ENCODE data around the gene NR3C1.

NR3C1 gene

DNA sequence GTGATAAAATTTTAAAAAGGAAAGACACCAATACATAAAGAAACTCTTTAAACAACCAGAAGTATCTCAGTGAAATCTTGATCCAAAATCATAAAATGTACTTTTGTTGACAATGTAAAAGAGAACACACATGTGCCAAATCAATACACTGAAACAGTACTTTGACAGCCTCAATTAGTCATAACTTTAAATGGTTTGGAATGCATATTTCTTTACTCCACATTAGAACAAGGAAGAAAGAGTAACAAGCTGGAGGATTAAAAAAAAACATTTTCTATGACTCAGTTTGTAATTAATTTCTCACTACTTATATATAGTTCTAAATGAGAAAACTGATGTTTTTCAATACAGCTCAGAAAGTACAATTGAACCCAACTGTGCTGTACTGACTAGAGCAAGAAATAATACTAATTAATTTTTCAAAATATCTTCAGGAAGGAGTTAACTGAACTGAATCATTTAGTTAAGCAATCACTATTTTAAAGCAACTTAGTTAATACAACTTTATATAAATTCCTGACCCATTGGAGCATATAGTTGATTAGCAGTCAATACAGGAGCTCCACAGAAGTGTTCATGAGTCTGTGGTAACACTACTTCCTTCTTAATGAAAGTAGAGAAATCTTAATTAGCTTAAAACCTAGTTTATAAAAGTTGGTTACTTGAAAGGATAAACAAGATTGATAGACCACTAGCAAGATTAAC is 101.0 kb downstream of the NR3C1 start:
- H3K27me3 ChIP-seq (ENCODE audit: insufficient read depth, low read length, poor library complexity, severe bottlenecking): no peaks in the 10 kb centered on the region
- peaks cover 62% of the 10 kb centered on the region for H3K36me3 ChIP-seq (ENCODE audit: insufficient read depth, low read length)
- H4K20me1 ChIP-seq (ENCODE audit: insufficient read depth, low read length, poor library complexity, severe bottlenecking): no peaks in the 10 kb centered on the region

GRCh38 chr5:143297756-143298155 is 105.7 kb downstream of the NR3C1 start:
- no peak overlapping the region for H2AFZ ChIP-seq (ENCODE audit: low read length)
- no peaks in the 10 kb centered on the region for H4K20me1 ChIP-seq (ENCODE audit: insufficient read depth, low read length, poor library complexity, severe bottlenecking)
- no peaks in the 10 kb centered on the region for H3K4me1 ChIP-seq (ENCODE audit: insufficient read depth, low read length, poor library complexity, severe bottlenecking)
- H3K79me2 ChIP-seq (ENCODE audit: insufficient read depth, low read length): no peaks in the 10 kb centered on the region
- TF ChIP-seq EZH2phosphoT487 (IDR thresholded peaks at IDR 0.05; ENCODE audit: borderline replicate concordance): no peak
- TF ChIP-seq CTCF (conservative IDR thresholded peaks at IDR 0.05; ENCODE audit: low read length): no peak
- no peaks in the 10 kb centered on the region for H3K9me2 ChIP-seq (replicated peaks; ENCODE audit: low read depth, low read length)
- H3F3A ChIP-seq (ENCODE audit: low read depth): no peaks in the 10 kb centered on the region
- H3K9me3 ChIP-seq (ENCODE audit: insufficient read depth, low read depth, low read length): no peaks in the 10 kb centered on the region
- no peak overlapping the region for H3K4me2 ChIP-seq (ENCODE audit: low read depth, low read length, poor library complexity, severe bottlenecking)
- H3K4me3 ChIP-seq (ENCODE audit: low read length, poor library complexity, severe bottlenecking): no peak overlapping the region
- H3K9ac ChIP-seq (ENCODE audit: low read depth, low read length, poor library complexity, severe bottlenecking): no peak overlapping the region
- H3K27me3 ChIP-seq (ENCODE audit: insufficient read depth, low read length, poor library complexity, severe bottlenecking): no peaks in the 10 kb centered on the region
- H3K36me3 ChIP-seq (ENCODE audit: insufficient read depth, low read length): peaks cover 74% of the 10 kb centered on the region

More for the DNA sequence above, 101.0 kb downstream of the NR3C1 start:
- Histone ChIP-seq H3F3A (ENCODE audit: low read depth) (no peaks in the 10 kb centered on the region), H3K4me3 (ENCODE audit: low read length, poor library complexity, severe bottlenecking) (no peak overlapping the region), H3K79me2 (ENCODE audit: insufficient read depth, low read length) (no peaks in the 10 kb centered on the region), H3K4me2 (ENCODE audit: low read depth, low read length, poor library complexity, severe bottlenecking) (no peak overlapping the region), H3K9me3 (ENCODE audit: insufficient read depth, low read depth, low read length) (no peaks in the 10 kb centered on the region), H3K9ac (ENCODE audit: low read depth, low read length, poor library complexity, severe bottlenecking) (no peak overlapping the region), H3K4me1 (ENCODE audit: insufficient read depth, low read length, poor library complexity, severe bottlenecking) (no peaks in the 10 kb centered on the region), H2AFZ (ENCODE audit: low read length) (no peak overlapping the region), H3K9me2 (replicated peaks; ENCODE audit: low read depth, low read length) (no peaks in the 10 kb centered on the region)
- TF ChIP-seq CTCF (conservative IDR thresholded peaks at IDR 0.05; ENCODE audit: low read length) (no peak), EZH2phosphoT487 (IDR thresholded peaks at IDR 0.05; ENCODE audit: borderline replicate concordance) (no peak)

- Histone ChIP-seq H3K79me2 (ENCODE audit: insufficient read depth, low read length) (no peaks in the 10 kb centered on the region), H3K4me1 (ENCODE audit: insufficient read depth, low read length, poor library complexity, severe bottlenecking) (no peaks in the 10 kb centered on the region), H3K4me3 (ENCODE audit: low read length, poor library complexity, severe bottlenecking) (no peak overlapping the region), H2AFZ (ENCODE audit: low read length) (no peak overlapping the region), H3F3A (ENCODE audit: low read depth) (no peaks in the 10 kb centered on the region), H3K9ac (ENCODE audit: low read depth, low read length, poor library complexity, severe bottlenecking) (no peak overlapping the region), H4K20me1 (ENCODE audit: insufficient read depth, low read length, poor library complexity, severe bottlenecking) (no peaks in the 10 kb centered on the region), H3K9me3 (ENCODE audit: insufficient read depth, low read depth, low read length) (no peaks in the 10 kb centered on the region), H3K9me2 (replicated peaks; ENCODE audit: low read depth, low read length) (no peaks in the 10 kb centered on the region), H3K4me2 (ENCODE audit: low read depth, low read length, poor library complexity, severe bottlenecking) (no peak overlapping the region), H3K27me3 (ENCODE audit: insufficient read depth, low read length, poor library complexity, severe bottlenecking) (no peaks in the 10 kb centered on the region), H3K36me3 (ENCODE audit: insufficient read depth, low read length) (peaks cover 41% of the 10 kb centered on the region)
- no peak for TF ChIP-seq CTCF (conservative IDR thresholded peaks at IDR 0.05; ENCODE audit: low read length)
- no peak for TF ChIP-seq EZH2phosphoT487 (IDR thresholded peaks at IDR 0.05; ENCODE audit: borderline replicate concordance)
Measured at GRCh38 chr5:143290125-143290524, 113.4 kb downstream of the NR3C1 start.

Measured in Loucy (cell line).